Liver (tissue), 9 donors: ENCODE data around the gene SLC4A11. TPM values are rescaled to one million over a fixed set of nuclear protein-coding genes. Genes with fewer than 3 reads are reported as not detected.
A peak's percentile ranks its signal among the peaks of the same experiment; 100 is the strongest.

Experiments
- DNase-seq: peaks from one replicate; pipeline ENCODE4 v3.0.0-alpha.2; 2017; ENCODE audit warnings: low spot score
- H3K27ac ChIP-seq, 2 donors: one replicate each; pipeline ENCODE4 v1.7.0; 2013; ENCODE audit warnings: inconsistent platforms in 2 of 2, low read length in 2 of 2, control low read depth in 1 of 2, low read depth in 1 of 2, mild to moderate bottlenecking in 1 of 2
- H3K27me3 ChIP-seq, 4 donors: one replicate each; pipeline versions ENCODE4 v1.6.1 to v1.7.0; 2013; ENCODE audit warnings: low read length in 3 of 4, inconsistent platforms in 1 of 4, mild to moderate bottlenecking in 1 of 4, moderate library complexity in 1 of 4; ENCODE audit not compliant: control insufficient read depth in 4 of 4, insufficient read depth in 4 of 4
- H3K36me3 ChIP-seq, 4 donors: one replicate each; pipeline versions ENCODE4 v1.6.1 to v1.7.0; 2013; ENCODE audit warnings: low read length in 3 of 4, mild to moderate bottlenecking in 3 of 4, low read depth in 1 of 4, moderate library complexity in 1 of 4; ENCODE audit not compliant: control insufficient read depth in 4 of 4, insufficient read depth in 3 of 4
- H3K4me1 ChIP-seq, 4 donors: one replicate each; pipeline versions ENCODE4 v1.6.1 to v1.7.0; 2013; ENCODE audit warnings: low read length in 3 of 4, mild to moderate bottlenecking in 3 of 4, moderate library complexity in 1 of 4; ENCODE audit not compliant: control insufficient read depth in 4 of 4, insufficient read depth in 4 of 4
- H3K4me3 ChIP-seq, 3 donors: one replicate each; pipeline versions ENCODE4 v1.6.1 to v1.7.0; 2013; ENCODE audit warnings: low read length in 3 of 3, control low read depth in 1 of 3, low read depth in 1 of 3, mild to moderate bottlenecking in 1 of 3
- H3K9ac ChIP-seq, 2 donors: one replicate each; pipeline ENCODE4 v1.7.0; 2013; ENCODE audit warnings: low read length in 2 of 2, mild to moderate bottlenecking in 2 of 2, moderate library complexity in 2 of 2, control low read depth in 1 of 2, low read depth in 1 of 2
- H3K9me3 ChIP-seq, 4 donors: one replicate each; pipeline versions ENCODE4 v1.6.1 to v1.7.0; 2013; ENCODE audit warnings: low read length in 3 of 4; ENCODE audit not compliant: control insufficient read depth in 4 of 4
- CTCF ChIP-seq: fragments of 150-350 bp; IDR thresholded peaks from 2 replicates; pipeline ENCODE4 v1.5.1; 2017; ENCODE audit warnings: improper control_type of control experiment, low read depth, low read length; ENCODE audit not compliant: missing input control
- EGR1 ChIP-seq, 2 donors: IDR thresholded peaks; 2 replicates each; pipeline ENCODE4 v1.6.1; 2016 to 2018; ENCODE audit warnings: antibody characterized with exemption in 2 of 2, low read depth in 2 of 2
- FOXA1 ChIP-seq: IDR thresholded peaks from 2 replicates; pipeline ENCODE4 v1.6.1; 2016; ENCODE audit warnings: antibody characterized with exemption
- FOXA2 ChIP-seq: IDR thresholded peaks from 2 replicates; pipeline ENCODE4 v1.6.1; 2016; ENCODE audit warnings: antibody characterized with exemption
- GABPA ChIP-seq, 2 donors: IDR thresholded peaks in 1 of 2; conservative IDR thresholded peaks in 1 of 2; 2 replicates each; pipeline ENCODE4 v1.6.1; 2016; ENCODE audit warnings: antibody characterized with exemption in 2 of 2, mild to moderate bottlenecking in 1 of 2, moderate library complexity in 1 of 2
- HNF4A ChIP-seq, 2 donors: conservative IDR thresholded peaks; 2 replicates each; pipeline ENCODE4 v1.6.1; 2016; ENCODE audit warnings: antibody characterized with exemption in 2 of 2, mild to moderate bottlenecking in 2 of 2
- HNF4G ChIP-seq: IDR thresholded peaks from 2 replicates; pipeline ENCODE4 v1.6.1; 2016; ENCODE audit warnings: antibody characterized with exemption
- JUND ChIP-seq, 2 donors: IDR thresholded peaks; 2 replicates each; pipeline ENCODE4 v1.6.1; 2016; ENCODE audit warnings: antibody characterized with exemption in 2 of 2
- MAX ChIP-seq: IDR thresholded peaks from 2 replicates; pipeline ENCODE4 v1.6.1; 2016; ENCODE audit warnings: antibody characterized with exemption
- RAD21 ChIP-seq, 2 donors: IDR thresholded peaks; 2 replicates each; pipeline ENCODE4 v1.6.1; 2016; ENCODE audit warnings: antibody characterized with exemption in 2 of 2, mild to moderate bottlenecking in 2 of 2
- REST ChIP-seq: IDR thresholded peaks from 2 replicates; pipeline ENCODE4 v1.6.1; 2016; ENCODE audit warnings: antibody characterized with exemption, mild to moderate bottlenecking
- SP1 ChIP-seq: IDR thresholded peaks from 2 replicates; pipeline ENCODE4 v1.6.1; 2018; ENCODE audit warnings: antibody characterized with exemption, mild to moderate bottlenecking
- TAF1 ChIP-seq: conservative IDR thresholded peaks from 2 replicates; pipeline ENCODE4 v1.6.1; 2016; ENCODE audit warnings: antibody characterized with exemption, mild to moderate bottlenecking
- YY1 ChIP-seq: IDR thresholded peaks from 2 replicates; pipeline ENCODE4 v1.6.1; 2016; ENCODE audit warnings: antibody characterized with exemption, mild to moderate bottlenecking
- ZBTB33 ChIP-seq: IDR thresholded peaks from 2 replicates; pipeline ENCODE4 v1.6.1; 2016; ENCODE audit warnings: antibody characterized with exemption
- WGBS: extraction: QIAGEN DNeasy Blood & Tissue Kit; methylation state at CpG from one replicate; pipeline ENCODE4 v1.1.7; 2013; 5-methylcytosine and 5-hydroxymethylcytosine counted together
- polyA plus RNA-seq, 2 donors: library from polyadenylated mRNA; stranded (reverse) in 1 of 2; unstranded in 1 of 2; fragments of 200-250 nt in 1 of 2; fragments of >200 nt in 1 of 2; fragmentation: Nextera tagmentation in 1 of 2; extraction: Ambion mirVana in 1 of 2; gene quantifications; one replicate each; pipeline versions ENCODE4 v1.2.1 to v1.2.3, GENCODE V29; 2013 to 2015
- total RNA-seq, 2 donors: library from RNA; depleted of rRNA; stranded (reverse); fragments of >200 nt; gene quantifications; one replicate each; pipeline ENCODE4 v1.2.3, GENCODE V29; 2014
- TF ChIP-seq, protein P1 (sequence below): IDR thresholded peaks from 2 replicates; pipeline ENCODE4 v1.6.1; 2016; ENCODE audit warnings: antibody characterized with exemption
- donor health status: healthy.
- donor health status: healthy.
- donor health status: healthy.
- donor health status: healthy.
- donor health status: healthy.

SLC4A11 gene
- total and polyA plus RNA-seq, 4 donors: under 0.01 to 0.13 (median 0.06) TPM

DNA sequence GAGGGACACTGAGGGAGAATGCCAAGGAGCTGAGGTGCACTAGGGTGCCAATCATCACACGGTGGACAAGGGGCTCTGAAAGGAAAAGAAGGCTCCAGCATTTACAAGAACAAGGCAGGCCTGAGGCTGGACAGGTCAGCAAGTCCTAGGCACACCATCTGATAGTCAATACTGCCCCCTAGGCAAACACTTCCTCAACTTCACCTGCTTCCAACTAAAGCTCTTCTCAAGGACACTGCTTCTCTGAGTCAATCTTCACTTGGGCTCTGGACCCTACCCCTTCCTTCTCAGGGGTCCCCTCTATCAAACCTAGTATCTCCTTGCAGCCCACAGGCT, 37.7 kb upstream of the SLC4A11 start:
- no peaks in the 10 kb centered on the region for H3K9me3 ChIP-seq
- H3K4me3 ChIP-seq: no peak overlapping the region
- peaks cover 0 to 25% (median 6%) of the 10 kb centered on the region in 4 donors for H3K36me3 ChIP-seq
- H3K9ac ChIP-seq: no peak overlapping the region
- H3K27ac ChIP-seq: no peak overlapping the region
- H3K27me3 ChIP-seq: no peaks in the 10 kb centered on the region
- no peak for DNase-seq
- H3K4me1 ChIP-seq: no peaks in the 10 kb centered on the region
- peak; percentile 7 to 63 for TF ChIP-seq RAD21 (IDR thresholded peaks at IDR 0.05)
- TF ChIP-seq REST: no peak
- WGBS: 56% methylated on average over 1 of the region's 1 CpG

GRCh38 chr20:3275966-3276679, 37.1 kb upstream of the SLC4A11 start:
- TF ChIP-seq, protein P1, sequence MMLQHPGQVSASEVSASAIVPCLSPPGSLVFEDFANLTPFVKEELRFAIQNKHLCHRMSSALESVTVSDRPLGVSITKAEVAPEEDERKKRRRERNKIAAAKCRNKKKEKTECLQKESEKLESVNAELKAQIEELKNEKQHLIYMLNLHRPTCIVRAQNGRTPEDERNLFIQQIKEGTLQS: no peak
- TF ChIP-seq EGR1 (IDR thresholded peaks at IDR 0.05; ENCODE audit: low read depth in 2 of 2): no peak
- no peak for TF ChIP-seq TAF1
- no peak for TF ChIP-seq REST
- TF ChIP-seq MAX: no peak
- no peak for TF ChIP-seq FOXA1
- no peak for TF ChIP-seq CTCF
- TF ChIP-seq ZBTB33: no peak
- TF ChIP-seq YY1: no peak
- no peak for TF ChIP-seq GABPA (IDR thresholded peaks at IDR 0.05 in 1 of 2, conservative IDR thresholded peaks at IDR 0.05 in 1 of 2)
- no peak for TF ChIP-seq RAD21 (IDR thresholded peaks at IDR 0.05)
- no peak for TF ChIP-seq SP1
- no peak for TF ChIP-seq HNF4G
- TF ChIP-seq HNF4A (conservative IDR thresholded peaks at IDR 0.05): no peak
- no peak for TF ChIP-seq JUND (IDR thresholded peaks at IDR 0.05)
- no peak for TF ChIP-seq FOXA2
- 98% methylated on average over 2 of the region's 2 CpGs for WGBS
- DNase-seq: no peak
- Histone ChIP-seq H3K9ac (no peak overlapping the region), H3K27ac (no peak overlapping the region), H3K4me3 (no peak overlapping the region), H3K9me3 (no peaks in the 10 kb centered on the region), H3K27me3 (no peaks in the 10 kb centered on the region), H3K4me1 (no peaks in the 10 kb centered on the region), H3K36me3 (peaks cover 0 to 21% (median 6%) of the 10 kb centered on the region in 4 donors)
